Keratinocyte (primary cell): ENCODE measurements around the gene DDX42. TPM values are rescaled to one million over a fixed set of nuclear protein-coding genes. Genes with fewer than 3 reads are reported as not detected.
A peak's percentile ranks its signal among the peaks of the same experiment; 100 is the strongest.

Experiments
- DNase-seq: peaks from one replicate; pipeline ENCODE4 v3.0.0-alpha.2; 2011; ENCODE audit warnings: low read depth, missing footprints, low spot score
- FAIRE-seq: peaks from 2 replicates; lab custom pipeline; 2011; peaks lifted over from hg19 to GRCh38; lab: Jason Lieb, UNC
- H2AFZ ChIP-seq: 2 replicates; pipeline ENCODE4 v1.6.0; 2012; ENCODE audit warnings: low read length, control low read depth, inconsistent platforms; ENCODE audit not compliant: control insufficient read depth
- H3K27ac ChIP-seq: 2 replicates; pipeline ENCODE4 v1.5.1; 2011; ENCODE audit warnings: low read length; ENCODE audit not compliant: control insufficient read depth, insufficient read depth
- H3K27me3 ChIP-seq: 3 replicates; pipeline ENCODE4 v1.6.0; 2011; ENCODE audit warnings: low read length; ENCODE audit not compliant: control insufficient read depth, insufficient read depth; ENCODE audit errors: extremely low read depth
- H3K36me3 ChIP-seq, 2 experiments: 2 replicates in 1 of 2; 3 replicates in 1 of 2; pipeline ENCODE4 v1.5.1; 2011; ENCODE audit warnings: low read length in 2 of 2, mild to moderate bottlenecking in 1 of 2; ENCODE audit not compliant: control insufficient read depth in 2 of 2, insufficient read depth in 2 of 2; ENCODE audit errors: extremely low read depth in 1 of 2
- H3K4me1 ChIP-seq: 3 replicates; pipeline ENCODE4 v1.5.1; 2011; ENCODE audit warnings: low read length; ENCODE audit not compliant: control insufficient read depth, insufficient read depth; ENCODE audit errors: extremely low read depth
- H3K4me2 ChIP-seq: 3 replicates; pipeline ENCODE4 v1.6.0; 2011; ENCODE audit warnings: low read depth, low read length; ENCODE audit not compliant: control insufficient read depth, insufficient read depth; ENCODE audit errors: extremely low read depth
- H3K4me3 ChIP-seq, 3 experiments: fragments of 200-600 bp in 1 of 3; sonication (generic) in 1 of 3; 2 replicates in 2 of 3; 3 replicates in 1 of 3; pipeline ENCODE4 v1.5.1; 2011 to 2016; ENCODE audit warnings: low read length in 3 of 3, mild to moderate bottlenecking in 3 of 3, control low read depth in 2 of 3, inconsistent platforms in 1 of 3, low read depth in 1 of 3, mixed read lengths in 1 of 3, mixed run types in 1 of 3, moderate library complexity in 1 of 3; ENCODE audit not compliant: control insufficient read depth in 2 of 3, insufficient read depth in 2 of 3; ENCODE audit errors: extremely low read depth in 1 of 3
- H3K79me2 ChIP-seq: 2 replicates; pipeline ENCODE4 v1.6.0; 2012; ENCODE audit warnings: low read length; ENCODE audit not compliant: control insufficient read depth, insufficient read depth
- H3K9ac ChIP-seq: 3 replicates; pipeline ENCODE4 v1.6.0; 2011; ENCODE audit warnings: low read length; ENCODE audit not compliant: control insufficient read depth, insufficient read depth; ENCODE audit errors: extremely low read depth
- H3K9me1 ChIP-seq: 3 replicates; pipeline ENCODE4 v1.6.0; 2011; ENCODE audit warnings: low read length; ENCODE audit not compliant: control insufficient read depth, insufficient read depth; ENCODE audit errors: extremely low read depth
- H3K9me3 ChIP-seq: 2 replicates; pipeline ENCODE4 v1.5.1; 2012; ENCODE audit warnings: low read depth, low read length; ENCODE audit not compliant: control insufficient read depth
- H4K20me1 ChIP-seq: 3 replicates; pipeline ENCODE4 v1.6.0; 2011; ENCODE audit warnings: low read length; ENCODE audit not compliant: control insufficient read depth, insufficient read depth; ENCODE audit errors: extremely low read depth
- EZH2 ChIP-seq: IDR thresholded peaks from one replicate; pipeline ENCODE4 v1.6.1; 2012; ENCODE audit warnings: inconsistent platforms, mild to moderate bottlenecking, low read length, moderate library complexity
- dilution Hi-C: fragments of 300-500 bp; cut with MboI; formaldehyde crosslinking; loops from one replicate; pipeline ENCODE4 v1.7.0; 2020; ENCODE audit warnings: low sequenced_read_pairs; ENCODE audit not compliant: extremely low pct_ligation_motif_present
- polyA plus RNA-seq, 5 experiments: library from polyadenylated mRNA; depleted of rRNA in 3 of 5; stranded (reverse) in 3 of 5; stranded (forward) in 1 of 5; unstranded in 1 of 5; fragments of >200 nt; gene quantifications; 1 replicate in 1 of 5; 2 replicates in 3 of 5; 3 replicates in 1 of 5; pipeline versions ENCODE4 v1.2.1 to v1.2.3, GENCODE V29; 2011 to 2012; ENCODE audit warnings: missing spikeins in 2 of 5, low read depth in 1 of 5, low replicate concordance in 1 of 5
- TF ChIP-seq, protein P1 (sequence below), 3 experiments: IDR thresholded peaks in 1 of 3; conservative IDR thresholded peaks in 1 of 3; optimal IDR thresholded peaks in 1 of 3; 2 replicates in 2 of 3; 3 replicates in 1 of 3; pipeline versions ENCODE3 to v1.5.1; 2011; ENCODE audit warnings: low read length in 3 of 3, mild to moderate bottlenecking in 3 of 3, moderate library complexity in 2 of 3, control low read depth in 1 of 3, inconsistent platforms in 1 of 3; ENCODE audit not compliant: insufficient read depth in 2 of 3; ENCODE audit errors: extremely low read depth in 1 of 3

The DDX42 gene
- polyA plus RNA-seq, 1 donor (not counting 4 experiments of a cell fraction or from before 2014, with no cell fraction given) = 116 TPM

DNA sequence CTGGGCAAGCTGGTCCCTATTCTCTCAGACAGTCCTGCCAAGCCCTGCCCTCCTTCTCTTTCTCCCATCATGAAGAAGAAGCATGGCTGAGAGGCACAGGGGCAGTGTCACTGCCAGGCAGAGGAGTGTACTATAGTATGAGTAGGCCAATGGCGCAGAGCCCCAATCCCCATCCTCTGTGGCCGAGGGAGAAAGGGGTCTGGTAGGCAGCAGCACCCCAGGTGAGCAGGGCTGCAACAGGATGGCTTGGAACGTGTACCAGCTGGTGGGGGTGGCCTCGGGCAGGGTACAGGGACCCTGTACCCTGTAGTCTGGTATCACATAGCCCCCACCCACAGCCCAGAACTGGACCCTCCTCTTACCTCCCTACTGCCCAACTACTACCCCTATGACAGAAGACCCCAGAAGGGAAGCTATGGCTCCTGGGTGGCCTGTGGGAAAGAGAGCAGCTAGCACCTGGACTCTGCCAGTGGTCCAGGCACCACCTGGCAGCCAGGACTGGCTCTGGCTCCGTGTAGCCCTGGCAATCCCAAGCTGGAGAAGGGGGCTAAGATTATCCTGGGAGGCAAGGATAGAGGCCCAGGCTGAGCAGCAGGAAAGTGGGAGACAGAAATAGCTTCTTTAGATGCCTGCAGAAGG, 64.1 kb downstream of the DDX42 start:
- peak overlapping the region; percentile 16 for H3K9ac ChIP-seq
- H3K9me3 ChIP-seq = no peaks in the 10 kb centered on the region
- H2AFZ ChIP-seq = no peak overlapping the region
- FAIRE-seq = no peak
- no peaks in the 10 kb centered on the region for H3K27me3 ChIP-seq
- dilution Hi-C loops = no loop called here
- peaks cover 49% of the 10 kb centered on the region for H3K4me1 ChIP-seq
- H3K4me2 ChIP-seq = peak overlapping the region; percentile 67
- no peak for TF ChIP-seq EZH2
- TF ChIP-seq, protein P1, sequence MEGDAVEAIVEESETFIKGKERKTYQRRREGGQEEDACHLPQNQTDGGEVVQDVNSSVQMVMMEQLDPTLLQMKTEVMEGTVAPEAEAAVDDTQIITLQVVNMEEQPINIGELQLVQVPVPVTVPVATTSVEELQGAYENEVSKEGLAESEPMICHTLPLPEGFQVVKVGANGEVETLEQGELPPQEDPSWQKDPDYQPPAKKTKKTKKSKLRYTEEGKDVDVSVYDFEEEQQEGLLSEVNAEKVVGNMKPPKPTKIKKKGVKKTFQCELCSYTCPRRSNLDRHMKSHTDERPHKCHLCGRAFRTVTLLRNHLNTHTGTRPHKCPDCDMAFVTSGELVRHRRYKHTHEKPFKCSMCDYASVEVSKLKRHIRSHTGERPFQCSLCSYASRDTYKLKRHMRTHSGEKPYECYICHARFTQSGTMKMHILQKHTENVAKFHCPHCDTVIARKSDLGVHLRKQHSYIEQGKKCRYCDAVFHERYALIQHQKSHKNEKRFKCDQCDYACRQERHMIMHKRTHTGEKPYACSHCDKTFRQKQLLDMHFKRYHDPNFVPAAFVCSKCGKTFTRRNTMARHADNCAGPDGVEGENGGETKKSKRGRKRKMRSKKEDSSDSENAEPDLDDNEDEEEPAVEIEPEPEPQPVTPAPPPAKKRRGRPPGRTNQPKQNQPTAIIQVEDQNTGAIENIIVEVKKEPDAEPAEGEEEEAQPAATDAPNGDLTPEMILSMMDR (optimal IDR thresholded peaks at IDR 0.05 in 1 of 3, IDR thresholded peaks at IDR 0.05 in 1 of 3, conservative IDR thresholded peaks at IDR 0.05 in 1 of 3; ENCODE audit: extremely low read depth in 1 of 3, insufficient read depth in 2 of 3, low read length in 3 of 3) = no peak
- peaks cover 2% of the 10 kb centered on the region for H3K9me1 ChIP-seq
- DNase-seq = no peak
- H3K27ac ChIP-seq = no peak overlapping the region
- H3K79me2 ChIP-seq = peaks cover 55% of the 10 kb centered on the region
- peaks cover 23 to 35% of the 10 kb centered on the region in 2 experiments for H3K36me3 ChIP-seq
- peaks cover 11% of the 10 kb centered on the region for H4K20me1 ChIP-seq
- no peak overlapping the region for H3K4me3 ChIP-seq

DNA sequence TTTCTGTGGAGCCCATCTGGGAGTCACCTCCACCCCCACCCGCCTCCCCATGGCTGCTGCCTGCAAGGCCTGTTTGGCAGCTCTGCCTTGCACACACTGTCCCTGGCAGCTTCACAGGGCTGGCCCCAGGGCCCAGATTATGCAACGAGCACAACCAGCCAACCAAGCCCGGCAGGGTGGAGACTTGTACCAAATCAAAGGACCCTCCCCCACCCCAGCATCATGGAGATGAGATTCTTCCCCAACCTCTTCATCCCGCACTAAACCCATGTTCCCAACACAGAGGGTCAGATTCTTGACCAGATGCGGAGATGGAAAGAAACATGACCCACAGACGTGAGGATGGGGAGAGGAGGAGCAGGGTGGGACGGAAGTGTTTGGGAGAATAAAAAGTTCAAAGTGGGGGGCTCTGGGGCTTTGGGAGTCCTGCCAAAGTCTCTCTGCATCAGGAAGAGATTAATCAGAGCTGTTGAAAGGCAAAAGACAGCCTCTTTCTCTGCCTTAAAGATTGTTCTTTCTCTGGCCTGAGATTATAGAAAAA, 64.7 kb downstream of the DDX42 start:
- H3K4me1 ChIP-seq = peaks cover 52% of the 10 kb centered on the region
- peak overlapping the region; percentile 13 for H3K27ac ChIP-seq
- peaks cover 55% of the 10 kb centered on the region for H3K79me2 ChIP-seq
- H3K27me3 ChIP-seq = no peaks in the 10 kb centered on the region
- peak overlapping the region in 1 of 3 experiments; percentile 11 for H3K4me3 ChIP-seq
- H2AFZ ChIP-seq = no peak overlapping the region
- H3K36me3 ChIP-seq = peaks cover 17 to 29% of the 10 kb centered on the region in 2 experiments
- H4K20me1 ChIP-seq = peaks cover 11% of the 10 kb centered on the region
- peak; percentile 33 for DNase-seq
- no peaks in the 10 kb centered on the region for H3K9me3 ChIP-seq
- H3K4me2 ChIP-seq = peak overlapping the region; percentile 67
- dilution Hi-C loops = no loop called here
- H3K9me1 ChIP-seq = peaks cover 2% of the 10 kb centered on the region
- FAIRE-seq = no peak
- TF ChIP-seq, protein P1 (optimal IDR thresholded peaks at IDR 0.05 in 1 of 3, IDR thresholded peaks at IDR 0.05 in 1 of 3, conservative IDR thresholded peaks at IDR 0.05 in 1 of 3; ENCODE audit: extremely low read depth in 1 of 3, insufficient read depth in 2 of 3, low read length in 3 of 3) = no peak
- TF ChIP-seq EZH2 = no peak
- H3K9ac ChIP-seq = no peak overlapping the region
